ENCODE data around the gene PITPNM3. TPM values are rescaled to one million over a fixed set of nuclear protein-coding genes. Genes with fewer than 3 reads are reported as not detected.

The PITPNM3 gene
- total RNA-seq, 1 donor from 2014 or later, result 15.6 TPM

GRCh38 chr17:6471531-6472465 is 84.6 kb downstream of the PITPNM3 start:
- Histone ChIP-seq H3K36me3 (no peaks in the 10 kb centered on the region), H3K4me1 (no peaks in the 10 kb centered on the region), H3K27ac (no peak overlapping the region), H3K4me3 (no peak overlapping the region), H3K9me3 (no peaks in the 10 kb centered on the region), H3K27me3 (no peaks in the 10 kb centered on the region)
- intact Hi-C loops (cut with DNase I), result no loop called here
- ATAC-seq (no peak), DNase-seq (no peak)
- TF ChIP-seq CTCF (IDR thresholded peaks at IDR 0.05), result no peak

DNA sequence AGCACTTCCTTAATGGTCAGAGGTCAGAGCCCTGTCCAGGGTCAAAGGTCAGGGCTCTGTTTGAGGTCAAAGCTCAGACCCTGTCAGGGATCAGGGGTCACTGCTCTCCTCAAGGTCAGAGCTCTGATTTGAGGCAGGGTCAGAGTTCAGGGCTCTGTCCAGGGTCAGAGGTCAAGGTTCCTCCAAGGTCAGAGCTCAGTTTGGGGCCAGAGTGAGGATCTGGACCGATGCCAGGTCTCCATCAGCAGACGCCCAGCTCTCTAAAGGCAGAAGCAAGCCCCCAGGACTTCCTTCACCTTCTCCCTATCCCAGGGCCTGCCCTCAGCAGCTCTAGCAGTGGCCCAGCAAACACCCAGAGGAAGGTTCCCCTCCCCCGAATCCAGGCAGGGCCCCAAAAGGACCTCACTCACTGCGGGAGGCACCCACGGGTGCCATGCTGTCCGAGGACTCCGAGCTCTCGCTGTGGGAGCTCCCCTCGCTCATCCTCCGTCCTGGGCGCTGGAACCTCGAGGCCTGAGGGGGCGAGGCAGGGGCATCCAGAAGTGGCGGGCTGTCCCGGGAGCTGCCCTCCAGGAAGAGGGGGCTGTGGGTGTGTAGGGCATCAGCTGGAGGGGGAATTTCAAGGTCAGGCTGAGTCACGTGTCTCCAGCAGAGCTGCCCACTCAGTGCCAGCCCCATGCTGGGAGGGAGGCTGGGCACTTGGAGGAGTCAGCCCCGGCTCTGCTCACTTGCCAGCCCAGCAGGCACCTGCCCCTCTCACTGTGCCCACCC is 85.4 kb downstream of the PITPNM3 start:
- TF ChIP-seq CTCF (IDR thresholded peaks at IDR 0.05), result no peak
- Histone ChIP-seq H3K27me3 (no peaks in the 10 kb centered on the region), H3K4me1 (no peaks in the 10 kb centered on the region), H3K9me3 (no peaks in the 10 kb centered on the region), H3K27ac (no peak overlapping the region), H3K36me3 (no peaks in the 10 kb centered on the region), H3K4me3 (no peak overlapping the region)
- DNase-seq (no peak), ATAC-seq (no peak)
- intact Hi-C loops (cut with DNase I), result no loop called here

DNA sequence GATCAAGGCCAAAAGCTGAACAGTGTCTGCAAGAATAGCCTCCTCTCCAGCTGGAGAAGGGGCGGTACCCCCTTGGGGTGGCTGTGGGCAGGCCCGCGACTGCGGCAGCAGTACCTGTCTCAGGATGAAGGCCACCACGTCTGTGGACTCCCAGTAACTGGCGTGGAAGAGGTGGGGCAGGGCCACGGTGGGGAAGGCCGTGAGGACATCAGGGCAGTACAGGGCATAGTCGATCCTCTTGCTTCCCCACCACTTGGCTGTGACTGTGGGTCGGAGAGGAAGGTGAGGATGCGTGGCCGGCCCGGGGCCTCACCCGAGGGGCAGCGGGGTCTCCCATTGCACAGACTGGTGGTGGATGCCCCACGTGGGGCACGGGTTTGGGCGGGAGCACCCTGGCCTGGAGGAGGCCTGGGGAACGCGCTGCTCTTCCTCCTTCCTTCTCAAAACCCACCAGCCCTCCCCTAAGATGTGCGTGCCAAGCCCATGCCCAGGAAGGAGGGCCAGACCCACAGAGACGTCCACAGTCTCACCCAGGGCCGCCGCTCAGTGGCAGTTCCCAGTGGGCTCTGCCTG is 86.1 kb downstream of the PITPNM3 start:
- TF ChIP-seq CTCF (IDR thresholded peaks at IDR 0.05), result no peak
- Histone ChIP-seq H3K36me3 (no peaks in the 10 kb centered on the region), H3K9me3 (no peaks in the 10 kb centered on the region), H3K4me1 (no peaks in the 10 kb centered on the region), H3K27me3 (no peaks in the 10 kb centered on the region), H3K4me3 (no peak overlapping the region), H3K27ac (no peak overlapping the region)
- DNase-seq (no peak), ATAC-seq (no peak)
- intact Hi-C loops (cut with DNase I), result no loop called here

DNA sequence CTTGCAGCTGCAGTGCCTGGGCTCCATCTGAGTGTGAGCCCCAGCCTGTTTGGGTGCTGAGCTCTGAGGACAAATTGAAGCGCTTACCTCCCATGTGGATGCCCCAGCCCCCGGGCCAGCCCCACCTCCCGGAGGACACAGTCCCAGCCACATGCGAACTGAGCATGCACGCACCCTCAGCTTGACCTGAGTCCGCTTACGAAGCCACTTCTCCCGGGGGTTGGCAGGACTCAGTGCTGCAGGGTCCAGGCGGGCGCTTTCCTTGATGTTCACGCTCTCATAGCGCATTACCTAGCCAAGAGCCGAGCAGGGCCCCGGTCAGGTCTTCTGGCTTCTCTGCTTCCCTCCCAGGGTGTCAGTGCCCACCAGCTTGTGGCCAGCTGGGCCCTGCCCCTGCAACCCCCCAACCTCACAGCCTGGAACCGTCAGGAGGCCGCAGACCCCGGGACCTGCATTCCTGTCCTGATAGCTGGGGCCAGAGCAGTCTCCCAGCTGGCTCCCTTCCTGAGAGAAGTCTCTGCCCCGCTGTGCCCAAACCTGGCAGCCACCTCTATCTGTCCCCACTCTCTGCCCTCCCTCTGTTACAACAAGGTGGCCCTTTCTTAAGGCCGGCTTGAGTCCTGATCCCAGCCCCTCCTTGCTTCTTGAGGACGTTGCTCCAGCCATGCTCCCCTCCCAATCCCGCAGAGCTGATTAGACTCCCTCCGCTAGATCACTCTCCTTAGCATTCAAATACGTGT is 88.1 kb downstream of the PITPNM3 start:
- DNase-seq, result no peak
- no peak for TF ChIP-seq CTCF (IDR thresholded peaks at IDR 0.05)
- H3K36me3 ChIP-seq, result no peaks in the 10 kb centered on the region

DNA sequence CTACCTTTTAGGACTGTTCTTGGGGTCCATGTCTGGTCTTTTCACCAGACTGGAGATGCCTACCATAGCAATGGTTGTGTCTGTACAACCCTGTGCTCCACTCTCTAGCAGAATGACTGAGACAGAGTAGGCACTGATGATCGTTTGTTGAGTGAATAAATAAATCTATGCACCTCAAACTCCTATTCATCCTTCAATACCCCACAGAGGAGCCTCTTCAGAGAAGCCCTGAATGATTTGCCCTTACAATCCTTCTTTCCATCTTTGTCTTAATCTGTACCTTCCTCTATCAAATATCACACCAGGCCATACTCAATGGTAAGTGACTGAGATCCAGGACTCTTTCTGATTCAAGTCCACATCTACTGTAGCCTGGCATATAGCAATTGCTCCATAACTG is 88.8 kb downstream of the PITPNM3 start:
- H3K9me3 ChIP-seq, result no peaks in the 10 kb centered on the region
- H3K27ac ChIP-seq, result no peak overlapping the region
- no peak for TF ChIP-seq CTCF (IDR thresholded peaks at IDR 0.05)
- DNase-seq (no peak), ATAC-seq (no peak)
- intact Hi-C loops (cut with DNase I), result no loop called here
- H3K27me3 ChIP-seq, result no peaks in the 10 kb centered on the region
- H3K36me3 ChIP-seq, result no peaks in the 10 kb centered on the region
- H3K4me1 ChIP-seq, result no peaks in the 10 kb centered on the region
- H3K4me3 ChIP-seq, result no peak overlapping the region

More for the DNA sequence above, 88.1 kb downstream of the PITPNM3 start:
- no peak overlapping the region for H3K4me3 ChIP-seq
- no peaks in the 10 kb centered on the region for H3K27me3 ChIP-seq
- no peak overlapping the region for H3K27ac ChIP-seq
- no peaks in the 10 kb centered on the region for H3K4me1 ChIP-seq
- H3K9me3 ChIP-seq, result no peaks in the 10 kb centered on the region
- ATAC-seq, result no peak
- intact Hi-C loops (cut with DNase I), result no loop called here

All from upper lobe of right lung (tissue), 1 donor.